ENCODE results near the gene DLAT.

DNA sequence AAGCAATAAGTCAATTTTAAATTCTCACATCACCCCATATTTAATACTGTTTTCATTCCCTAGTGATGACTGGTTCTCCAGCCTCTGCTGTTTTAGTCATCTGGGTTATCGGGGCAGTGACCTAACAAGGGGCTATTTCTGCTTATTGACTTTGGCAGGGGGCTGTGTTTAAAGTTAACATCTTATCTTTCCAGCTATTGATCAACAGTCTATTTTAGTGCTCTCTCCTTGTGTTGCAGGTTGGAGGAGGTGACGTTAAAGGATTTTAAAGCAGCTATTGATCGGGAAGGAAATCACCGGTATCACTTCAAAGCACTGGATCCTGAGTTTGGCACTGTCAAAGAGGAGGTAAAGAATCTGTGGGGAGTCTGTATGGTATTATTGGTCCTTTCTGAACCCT, 7.7 kb upstream of the DLAT start:
- no peak for TF ChIP-seq HOXA7 (CRISPR knock-in tag; IDR thresholded peaks at IDR 0.05)
- TF ChIP-seq, protein P1, sequence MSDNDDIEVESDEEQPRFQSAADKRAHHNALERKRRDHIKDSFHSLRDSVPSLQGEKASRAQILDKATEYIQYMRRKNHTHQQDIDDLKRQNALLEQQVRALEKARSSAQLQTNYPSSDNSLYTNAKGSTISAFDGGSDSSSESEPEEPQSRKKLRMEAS (IDR thresholded peaks at IDR 0.05): no peak
- no peak for TF ChIP-seq MAFK (IDR thresholded peaks at IDR 0.05; ENCODE audit: partially characterized antibody)
- TF ChIP-seq, protein P2, sequence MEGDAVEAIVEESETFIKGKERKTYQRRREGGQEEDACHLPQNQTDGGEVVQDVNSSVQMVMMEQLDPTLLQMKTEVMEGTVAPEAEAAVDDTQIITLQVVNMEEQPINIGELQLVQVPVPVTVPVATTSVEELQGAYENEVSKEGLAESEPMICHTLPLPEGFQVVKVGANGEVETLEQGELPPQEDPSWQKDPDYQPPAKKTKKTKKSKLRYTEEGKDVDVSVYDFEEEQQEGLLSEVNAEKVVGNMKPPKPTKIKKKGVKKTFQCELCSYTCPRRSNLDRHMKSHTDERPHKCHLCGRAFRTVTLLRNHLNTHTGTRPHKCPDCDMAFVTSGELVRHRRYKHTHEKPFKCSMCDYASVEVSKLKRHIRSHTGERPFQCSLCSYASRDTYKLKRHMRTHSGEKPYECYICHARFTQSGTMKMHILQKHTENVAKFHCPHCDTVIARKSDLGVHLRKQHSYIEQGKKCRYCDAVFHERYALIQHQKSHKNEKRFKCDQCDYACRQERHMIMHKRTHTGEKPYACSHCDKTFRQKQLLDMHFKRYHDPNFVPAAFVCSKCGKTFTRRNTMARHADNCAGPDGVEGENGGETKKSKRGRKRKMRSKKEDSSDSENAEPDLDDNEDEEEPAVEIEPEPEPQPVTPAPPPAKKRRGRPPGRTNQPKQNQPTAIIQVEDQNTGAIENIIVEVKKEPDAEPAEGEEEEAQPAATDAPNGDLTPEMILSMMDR (IDR thresholded peaks at IDR 0.05): no peak
- TF ChIP-seq NR3C1 (IDR thresholded peaks at IDR 0.05): no peak
- TF ChIP-seq, protein P3, sequence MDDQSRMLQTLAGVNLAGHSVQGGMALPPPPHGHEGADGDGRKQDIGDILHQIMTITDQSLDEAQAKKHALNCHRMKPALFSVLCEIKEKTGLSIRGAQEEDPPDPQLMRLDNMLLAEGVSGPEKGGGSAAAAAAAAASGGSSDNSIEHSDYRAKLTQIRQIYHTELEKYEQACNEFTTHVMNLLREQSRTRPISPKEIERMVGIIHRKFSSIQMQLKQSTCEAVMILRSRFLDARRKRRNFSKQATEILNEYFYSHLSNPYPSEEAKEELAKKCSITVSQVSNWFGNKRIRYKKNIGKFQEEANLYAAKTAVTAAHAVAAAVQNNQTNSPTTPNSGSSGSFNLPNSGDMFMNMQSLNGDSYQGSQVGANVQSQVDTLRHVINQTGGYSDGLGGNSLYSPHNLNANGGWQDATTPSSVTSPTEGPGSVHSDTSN (IDR thresholded peaks at IDR 0.05): no peak
- TF ChIP-seq EP300 (IDR thresholded peaks at IDR 0.05): no peak
- TF ChIP-seq CEBPB (IDR thresholded peaks at IDR 0.05): no peak
- no peak for TF ChIP-seq POLR2A (IDR thresholded peaks at IDR 0.05; ENCODE audit: low read length)

Measured in A549 (cell line).